ENCODE data around the gene PLXNB1.

DNA sequence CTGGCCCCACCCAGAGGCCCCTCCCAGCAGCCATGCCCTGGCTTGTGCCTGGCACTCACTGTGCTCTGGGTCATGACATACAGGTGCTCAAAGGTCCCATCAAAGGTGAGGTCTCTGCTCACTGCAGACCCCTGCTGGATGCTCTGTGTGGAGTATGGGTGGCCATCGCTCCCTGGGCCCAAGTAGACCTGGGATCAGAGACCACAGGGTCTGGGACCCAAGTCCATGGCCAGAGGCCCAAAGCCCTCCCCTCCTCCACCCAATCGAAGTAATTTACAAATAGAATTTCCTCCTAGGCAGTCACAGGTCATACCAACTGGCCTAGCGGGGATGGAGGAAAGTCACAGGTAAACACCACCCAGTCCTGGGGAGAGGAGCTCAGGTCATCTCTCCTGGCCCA is 7.6 kb downstream of the PLXNB1 start:
- no peak for TF ChIP-seq ZNF274 (IDR thresholded peaks at IDR 0.05; ENCODE audit: low read depth, low read length)
- TF ChIP-seq YY1 (IDR thresholded peaks at IDR 0.05; ENCODE audit: insufficient read depth, insufficient read length): no peak

All from NT2/D1 (cell line).